Measurements from ENCODE around the gene RAE1. TPM values are rescaled to one million over a fixed set of nuclear protein-coding genes. Genes with fewer than 3 reads are reported as not detected.

The RAE1 gene
- total RNA-seq, 2 donors from 2014 or later, result 21.7 to 49.9 TPM

GRCh38 chr20:57411406-57412283 is 60.6 kb downstream of the RAE1 start:
- no peak overlapping the region for H3K27ac ChIP-seq
- DNase-seq (ENCODE audit: low spot score), result no peak
- no peak overlapping the region for H3K4me3 ChIP-seq
- TF ChIP-seq POLR2A (IDR thresholded peaks at IDR 0.05) (no peak), POLR2AphosphoS5 (IDR thresholded peaks at IDR 0.05) (no peak)
- TF ChIP-seq, protein P1, sequence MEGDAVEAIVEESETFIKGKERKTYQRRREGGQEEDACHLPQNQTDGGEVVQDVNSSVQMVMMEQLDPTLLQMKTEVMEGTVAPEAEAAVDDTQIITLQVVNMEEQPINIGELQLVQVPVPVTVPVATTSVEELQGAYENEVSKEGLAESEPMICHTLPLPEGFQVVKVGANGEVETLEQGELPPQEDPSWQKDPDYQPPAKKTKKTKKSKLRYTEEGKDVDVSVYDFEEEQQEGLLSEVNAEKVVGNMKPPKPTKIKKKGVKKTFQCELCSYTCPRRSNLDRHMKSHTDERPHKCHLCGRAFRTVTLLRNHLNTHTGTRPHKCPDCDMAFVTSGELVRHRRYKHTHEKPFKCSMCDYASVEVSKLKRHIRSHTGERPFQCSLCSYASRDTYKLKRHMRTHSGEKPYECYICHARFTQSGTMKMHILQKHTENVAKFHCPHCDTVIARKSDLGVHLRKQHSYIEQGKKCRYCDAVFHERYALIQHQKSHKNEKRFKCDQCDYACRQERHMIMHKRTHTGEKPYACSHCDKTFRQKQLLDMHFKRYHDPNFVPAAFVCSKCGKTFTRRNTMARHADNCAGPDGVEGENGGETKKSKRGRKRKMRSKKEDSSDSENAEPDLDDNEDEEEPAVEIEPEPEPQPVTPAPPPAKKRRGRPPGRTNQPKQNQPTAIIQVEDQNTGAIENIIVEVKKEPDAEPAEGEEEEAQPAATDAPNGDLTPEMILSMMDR (IDR thresholded peaks at IDR 0.05), result no peak
- H3K4me1 ChIP-seq (replicated peaks), result no peaks in the 10 kb centered on the region
- intact Hi-C loops (cut with DNase I), result no loop called here
- H3K36me3 ChIP-seq, result no peaks in the 10 kb centered on the region
- no peaks in the 10 kb centered on the region for H3K9me3 ChIP-seq
- WGBS, result 68% methylated on average over 30 of the region's 31 CpGs
- no peaks in the 10 kb centered on the region for H3K27me3 ChIP-seq (replicated peaks; ENCODE audit: insufficient read depth)

DNA sequence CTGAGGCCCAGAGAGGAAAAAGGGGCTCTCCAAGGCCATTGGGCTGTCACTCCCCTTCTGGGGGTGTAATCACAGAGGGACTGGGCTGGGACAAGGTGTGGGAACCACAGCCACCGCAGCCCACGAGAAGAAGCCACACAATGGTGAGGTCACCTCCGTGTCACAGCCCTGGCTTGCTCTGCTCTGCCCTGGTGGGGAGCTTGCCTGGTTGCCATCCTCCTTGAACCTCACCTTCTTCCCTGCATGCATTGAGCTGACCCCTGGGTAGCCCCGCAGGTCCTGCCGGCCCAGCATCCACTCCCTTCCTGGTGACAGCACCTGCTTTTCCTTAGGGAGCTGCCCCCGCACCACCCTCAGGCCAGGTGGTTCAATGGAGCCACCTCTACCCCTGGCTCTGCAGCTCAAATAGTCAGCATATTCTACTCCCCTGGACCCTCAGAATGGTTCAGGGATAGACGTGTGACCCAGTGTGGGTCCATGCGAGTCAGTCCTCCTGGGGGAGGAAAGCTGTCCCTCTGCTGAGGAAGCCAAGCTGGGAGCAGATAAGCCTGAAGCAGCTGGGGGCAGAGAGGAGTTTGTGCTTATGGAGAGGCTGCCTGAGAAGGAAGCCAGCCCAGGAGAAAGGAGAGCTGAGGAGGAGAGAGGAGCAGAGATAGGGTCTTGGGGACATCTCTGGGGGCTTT is 61.4 kb downstream of the RAE1 start:
- Histone ChIP-seq H3K36me3 (no peaks in the 10 kb centered on the region), H3K4me1 (replicated peaks) (no peaks in the 10 kb centered on the region), H3K9me3 (no peaks in the 10 kb centered on the region), H3K27me3 (replicated peaks; ENCODE audit: insufficient read depth) (no peaks in the 10 kb centered on the region), H3K4me3 (no peak overlapping the region), H3K27ac (no peak overlapping the region)
- TF ChIP-seq POLR2A (IDR thresholded peaks at IDR 0.05) (no peak), POLR2AphosphoS5 (IDR thresholded peaks at IDR 0.05) (no peak)
- TF ChIP-seq, protein P1 (IDR thresholded peaks at IDR 0.05), result no peak
- intact Hi-C loops (cut with DNase I), result no loop called here
- DNase-seq (ENCODE audit: low spot score), result no peak
- WGBS, result 91% methylated on average over 8 of the region's 8 CpGs

DNA sequence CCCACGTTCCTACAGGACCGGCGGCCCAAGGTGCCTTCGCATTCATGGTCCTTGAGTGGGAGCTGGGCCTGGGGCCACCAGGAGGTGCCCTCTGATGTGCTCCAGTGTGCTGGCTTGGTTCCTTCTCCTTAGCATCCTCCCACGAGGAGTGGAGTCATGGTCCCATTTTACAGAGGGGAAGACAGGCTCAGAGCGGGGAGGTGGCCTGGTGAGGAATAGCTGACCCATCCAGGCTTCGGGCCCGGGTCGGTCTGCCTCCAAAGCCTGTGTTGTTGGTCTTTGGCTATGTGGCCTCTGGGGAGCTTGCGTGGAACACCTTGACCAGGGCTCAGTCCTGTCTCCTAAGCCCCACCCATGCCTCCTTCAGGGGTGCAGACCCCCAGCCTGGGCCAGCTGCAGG is 62.9 kb downstream of the RAE1 start:
- no peaks in the 10 kb centered on the region for H3K27me3 ChIP-seq (replicated peaks; ENCODE audit: insufficient read depth)
- no peaks in the 10 kb centered on the region for H3K4me1 ChIP-seq (replicated peaks)
- no peak for DNase-seq (ENCODE audit: low spot score)
- H3K36me3 ChIP-seq, result no peaks in the 10 kb centered on the region
- intact Hi-C loops (cut with DNase I), result no loop called here
- H3K27ac ChIP-seq, result no peak overlapping the region
- H3K4me3 ChIP-seq, result no peak overlapping the region
- WGBS, result 94% methylated on average over 9 of the region's 10 CpGs
- no peak for TF ChIP-seq POLR2AphosphoS5 (IDR thresholded peaks at IDR 0.05)
- TF ChIP-seq, protein P1 (IDR thresholded peaks at IDR 0.05), result no peak
- no peak for TF ChIP-seq POLR2A (IDR thresholded peaks at IDR 0.05)
- H3K9me3 ChIP-seq, result no peaks in the 10 kb centered on the region

DNA sequence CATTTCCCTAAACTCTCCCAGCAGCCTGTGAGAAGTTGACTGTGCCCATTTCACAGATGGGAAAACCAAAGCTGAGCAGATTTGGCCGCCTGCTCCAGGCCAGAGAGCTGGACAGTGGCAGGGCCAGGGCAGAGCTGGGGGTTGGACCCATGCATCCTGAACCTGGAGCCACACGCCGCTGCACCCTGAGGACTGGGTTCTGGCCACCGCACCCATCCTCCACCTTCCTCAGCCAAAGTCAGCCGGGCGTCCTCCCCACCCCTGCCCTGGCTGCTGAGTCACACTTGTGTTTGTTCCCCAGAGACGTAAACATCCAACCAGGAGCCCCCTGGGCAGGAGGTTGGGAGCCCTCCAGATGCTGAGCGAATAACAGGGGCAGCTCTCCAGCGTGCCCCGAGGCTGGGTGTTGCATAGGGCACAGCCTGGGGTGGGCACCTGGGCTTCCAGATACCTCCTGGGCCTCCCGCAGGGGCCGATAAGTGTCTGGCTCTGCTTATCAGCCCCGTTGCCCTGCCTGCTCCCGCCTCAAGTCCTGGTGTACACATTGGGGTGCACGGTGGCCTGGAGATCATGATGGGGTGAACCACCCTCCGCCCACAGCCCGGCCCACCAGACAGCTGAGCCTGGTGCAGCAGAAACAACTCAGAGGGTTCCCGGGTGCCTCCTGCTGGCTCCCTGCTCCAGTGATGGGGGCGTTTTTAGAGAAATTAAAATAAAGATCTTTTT is 64.0 kb downstream of the RAE1 start:
- H3K4me3 ChIP-seq, result no peak overlapping the region
- no peaks in the 10 kb centered on the region for H3K9me3 ChIP-seq
- DNase-seq (ENCODE audit: low spot score), result no peak
- no peaks in the 10 kb centered on the region for H3K36me3 ChIP-seq
- no peak for TF ChIP-seq POLR2AphosphoS5 (IDR thresholded peaks at IDR 0.05)
- TF ChIP-seq, protein P1 (IDR thresholded peaks at IDR 0.05), result no peak
- TF ChIP-seq POLR2A (IDR thresholded peaks at IDR 0.05), result no peak
- intact Hi-C loops (cut with DNase I), result no loop called here
- H3K4me1 ChIP-seq (replicated peaks), result no peaks in the 10 kb centered on the region
- no peaks in the 10 kb centered on the region for H3K27me3 ChIP-seq (replicated peaks; ENCODE audit: insufficient read depth)
- no peak overlapping the region for H3K27ac ChIP-seq
- WGBS, result 60% methylated on average over 16 of the region's 19 CpGs

Data from prostate gland (tissue), 2 donors.